ENCODE measurements around the gene SDK1.

The SDK1 gene

GRCh38 chr7:3285652-3286051 is 15.4 kb upstream of the SDK1 start:
- DNase-seq = no peak

GRCh38 chr7:3289996-3290395 is 11.1 kb upstream of the SDK1 start:
- DNase-seq = no peak

GRCh38 chr7:3292694-3293093 is 8.4 kb upstream of the SDK1 start:
- no peak for DNase-seq

GRCh38 chr7:3294432-3295100 is 6.5 kb upstream of the SDK1 start:
- peak; percentile 95 for DNase-seq

- DNase-seq = no peak
These were observed 3.8 kb upstream of the SDK1 start for GRCh38 chr7:3297105-3297819.

GRCh38 chr7:3300221-3300650 is 816 bp upstream of the SDK1 start:
- DNase-seq = peak; percentile 69

GRCh38 chr7:3301449-3301731 is 338 bp downstream of the SDK1 start:
- no peak for DNase-seq

- peak; percentile 79 for DNase-seq
These were observed 973 bp downstream of the SDK1 start for GRCh38 chr7:3301831-3302618.

GRCh38 chr7:3302681-3303320 is 1.7 kb downstream of the SDK1 start:
- no peak for DNase-seq

GRCh38 chr7:3304131-3304530 is 3.1 kb downstream of the SDK1 start:
- DNase-seq = no peak

- DNase-seq = no peak
These were observed 6.4 kb downstream of the SDK1 start for GRCh38 chr7:3307435-3307834.

GRCh38 chr7:3309140-3309539 is 8.1 kb downstream of the SDK1 start:
- DNase-seq = no peak

GRCh38 chr7:3309956-3310355 is 8.9 kb downstream of the SDK1 start:
- DNase-seq = no peak

GRCh38 chr7:3310884-3311283 is 9.8 kb downstream of the SDK1 start:
- no peak for DNase-seq

- DNase-seq = no peak
These were observed 11.5 kb downstream of the SDK1 start for GRCh38 chr7:3312583-3312982.

GRCh38 chr7:3318874-3319273 is 17.8 kb downstream of the SDK1 start:
- no peak for DNase-seq

GRCh38 chr7:3321206-3321605 is 20.2 kb downstream of the SDK1 start:
- DNase-seq = no peak

- DNase-seq = no peak
These were observed 20.7 kb downstream of the SDK1 start for GRCh38 chr7:3321745-3322144.

GRCh38 chr7:3326246-3326645 is 25.2 kb downstream of the SDK1 start:
- no peak for DNase-seq

GRCh38 chr7:3327099-3327498 is 26.0 kb downstream of the SDK1 start:
- no peak for DNase-seq

- DNase-seq = no peak
These were observed 26.6 kb downstream of the SDK1 start for GRCh38 chr7:3327655-3328054.

- no peak for DNase-seq
These were observed 31.3 kb downstream of the SDK1 start for GRCh38 chr7:3332308-3332707.

- DNase-seq = no peak
These were observed 32.8 kb downstream of the SDK1 start for GRCh38 chr7:3333861-3334260.

All from NCI-H1092 treated with DMSO at 0.1 percent for 48 hours (cell line).